ENCODE measurements around the gene GAA. TPM values are rescaled to one million over a fixed set of nuclear protein-coding genes. Genes with fewer than 3 reads are reported as not detected.

GAA gene
- total and polyA plus RNA-seq, 4 donors, result 21.3 to 58.7 (median 37.0) TPM

- Histone ChIP-seq H3K9ac (ENCODE audit: low read depth in 1 of 2, low read length in 2 of 2) (no peak overlapping the region), H3K9me3 (ENCODE audit: control insufficient read depth in 4 of 4, low read length in 3 of 4) (no peaks in the 10 kb centered on the region), H3K4me3 (ENCODE audit: low read depth in 1 of 3, low read length in 3 of 3) (no peak overlapping the region), H3K27ac (ENCODE audit: low read depth in 1 of 2, low read length in 2 of 2) (no peak overlapping the region), H3K4me1 (ENCODE audit: control insufficient read depth in 4 of 4, insufficient read depth in 4 of 4, low read length in 3 of 4) (peaks cover 0 to 6% (median 3%) of the 10 kb centered on the region in 4 donors), H3K27me3 (ENCODE audit: control insufficient read depth in 4 of 4, insufficient read depth in 4 of 4, low read length in 3 of 4) (no peaks in the 10 kb centered on the region), H3K36me3 (ENCODE audit: control insufficient read depth in 4 of 4, insufficient read depth in 3 of 4, low read depth in 1 of 4, low read length in 3 of 4) (no peaks in the 10 kb centered on the region)
- TF ChIP-seq MAX (IDR thresholded peaks at IDR 0.05) (no peak), HNF4A (conservative IDR thresholded peaks at IDR 0.05) (no peak), EGR1 (IDR thresholded peaks at IDR 0.05; ENCODE audit: low read depth in 2 of 2) (no peak), HNF4G (IDR thresholded peaks at IDR 0.05) (no peak)
- WGBS, result 90% methylated on average over 12 of the region's 12 CpGs
- DNase-seq (ENCODE audit: low spot score), result no peak
Measured at GRCh38 chr17:80096561-80097021, 4.8 kb upstream of the GAA start.

GRCh38 chr17:80097127-80097621 is 4.2 kb upstream of the GAA start:
- DNase-seq (ENCODE audit: low spot score), result no peak
- TF ChIP-seq GABPA (IDR thresholded peaks at IDR 0.05 in 1 of 2, conservative IDR thresholded peaks at IDR 0.05 in 1 of 2), result no peak
- TF ChIP-seq REST (IDR thresholded peaks at IDR 0.05), result no peak
- TF ChIP-seq ATF3 (IDR thresholded peaks at IDR 0.05), result no peak
- TF ChIP-seq TAF1 (conservative IDR thresholded peaks at IDR 0.05), result no peak
- TF ChIP-seq MAX (IDR thresholded peaks at IDR 0.05), result no peak
- Histone ChIP-seq H3K9me3 (ENCODE audit: control insufficient read depth in 4 of 4, low read length in 3 of 4) (no peaks in the 10 kb centered on the region), H3K27me3 (ENCODE audit: control insufficient read depth in 4 of 4, insufficient read depth in 4 of 4, low read length in 3 of 4) (no peaks in the 10 kb centered on the region), H3K9ac (ENCODE audit: low read depth in 1 of 2, low read length in 2 of 2) (no peak overlapping the region), H3K27ac (ENCODE audit: low read depth in 1 of 2, low read length in 2 of 2) (no peak overlapping the region), H3K4me1 (ENCODE audit: control insufficient read depth in 4 of 4, insufficient read depth in 4 of 4, low read length in 3 of 4) (peaks cover 0 to 12% (median 8%) of the 10 kb centered on the region in 4 donors), H3K4me3 (ENCODE audit: low read depth in 1 of 3, low read length in 3 of 3) (no peak overlapping the region), H3K36me3 (ENCODE audit: control insufficient read depth in 4 of 4, insufficient read depth in 3 of 4, low read depth in 1 of 4, low read length in 3 of 4) (no peaks in the 10 kb centered on the region)
- WGBS, result 94% methylated on average over 17 of the region's 17 CpGs

- no peak overlapping the region for H3K4me3 ChIP-seq (ENCODE audit: low read depth in 1 of 3, low read length in 3 of 3)
- no peak overlapping the region for H3K27ac ChIP-seq (ENCODE audit: low read depth in 1 of 2, low read length in 2 of 2)
- no peaks in the 10 kb centered on the region for H3K36me3 ChIP-seq (ENCODE audit: control insufficient read depth in 4 of 4, insufficient read depth in 3 of 4, low read depth in 1 of 4, low read length in 3 of 4)
- peaks cover 0 to 18% (median 11%) of the 10 kb centered on the region in 4 donors for H3K4me1 ChIP-seq (ENCODE audit: control insufficient read depth in 4 of 4, insufficient read depth in 4 of 4, low read length in 3 of 4)
- 94% methylated on average over 23 of the region's 23 CpGs for WGBS
- no peak for DNase-seq (ENCODE audit: low spot score)
- no peaks in the 10 kb centered on the region for H3K9me3 ChIP-seq (ENCODE audit: control insufficient read depth in 4 of 4, low read length in 3 of 4)
- no peak overlapping the region for H3K9ac ChIP-seq (ENCODE audit: low read depth in 1 of 2, low read length in 2 of 2)
- H3K27me3 ChIP-seq (ENCODE audit: control insufficient read depth in 4 of 4, insufficient read depth in 4 of 4, low read length in 3 of 4), result no peaks in the 10 kb centered on the region
- TF ChIP-seq RXRA (IDR thresholded peaks at IDR 0.05) (no peak), JUND (IDR thresholded peaks at IDR 0.05) (no peak), MAX (IDR thresholded peaks at IDR 0.05) (no peak), FOXA1 (IDR thresholded peaks at IDR 0.05) (no peak), NR2F2 (IDR thresholded peaks at IDR 0.05) (no peak), GABPA (IDR thresholded peaks at IDR 0.05 in 1 of 2, conservative IDR thresholded peaks at IDR 0.05 in 1 of 2) (no peak), YY1 (IDR thresholded peaks at IDR 0.05) (no peak), TAF1 (conservative IDR thresholded peaks at IDR 0.05) (no peak), EGR1 (IDR thresholded peaks at IDR 0.05; ENCODE audit: low read depth in 2 of 2) (no peak), ZBTB33 (IDR thresholded peaks at IDR 0.05) (no peak), ATF3 (IDR thresholded peaks at IDR 0.05) (no peak), RAD21 (IDR thresholded peaks at IDR 0.05) (no peak), FOXA2 (IDR thresholded peaks at IDR 0.05) (no peak), CTCF (IDR thresholded peaks at IDR 0.05; ENCODE audit: low read depth, low read length, missing input control) (no peak)
Measured at GRCh38 chr17:80097844-80098691, 3.3 kb upstream of the GAA start.
